Measurements from ENCODE around the gene RPUSD3. TPM values are rescaled to one million over a fixed set of nuclear protein-coding genes. Genes with fewer than 3 reads are reported as not detected.

Gene RPUSD3
- total and polyA plus RNA-seq, 4 donors = 14.4 to 22.7 (median 18.8) TPM

- DNase-seq (ENCODE audit: low spot score) = no peak
- Histone ChIP-seq H3K4me3 (ENCODE audit: low read depth in 1 of 3, low read length in 3 of 3) (no peak overlapping the region), H3K4me1 (ENCODE audit: control insufficient read depth in 4 of 4, insufficient read depth in 4 of 4, low read length in 3 of 4) (no peaks in the 10 kb centered on the region), H3K9ac (ENCODE audit: low read depth in 1 of 2, low read length in 2 of 2) (no peak overlapping the region), H3K27me3 (ENCODE audit: control insufficient read depth in 4 of 4, insufficient read depth in 4 of 4, low read length in 3 of 4) (no peaks in the 10 kb centered on the region), H3K9me3 (ENCODE audit: control insufficient read depth in 4 of 4, low read length in 3 of 4) (no peaks in the 10 kb centered on the region), H3K27ac (ENCODE audit: low read depth in 1 of 2, low read length in 2 of 2) (no peak overlapping the region), H3K36me3 (ENCODE audit: control insufficient read depth in 4 of 4, insufficient read depth in 3 of 4, low read depth in 1 of 4, low read length in 3 of 4) (no peaks in the 10 kb centered on the region)
- no peak for TF ChIP-seq MAX (IDR thresholded peaks at IDR 0.05)
- 87% methylated on average over 11 of the region's 11 CpGs for WGBS
Observed at GRCh38 chr3:9884555-9885165, 40.9 kb upstream of the RPUSD3 start.

- 90% methylated on average over 7 of the region's 7 CpGs for WGBS
Observed at GRCh38 chr3:9883706-9884554, 40.1 kb upstream of the RPUSD3 start.

More at GRCh38 chr3:9883706-9884554, 40.1 kb upstream of the RPUSD3 start:
- no peaks in the 10 kb centered on the region for H3K9me3 ChIP-seq (ENCODE audit: control insufficient read depth in 4 of 4, low read length in 3 of 4)
- no peak overlapping the region for H3K4me3 ChIP-seq (ENCODE audit: low read depth in 1 of 3, low read length in 3 of 3)
- DNase-seq (ENCODE audit: low spot score) = no peak
- no peaks in the 10 kb centered on the region for H3K36me3 ChIP-seq (ENCODE audit: control insufficient read depth in 4 of 4, insufficient read depth in 3 of 4, low read depth in 1 of 4, low read length in 3 of 4)
- TF ChIP-seq NR2F2 (IDR thresholded peaks at IDR 0.05) (no peak), ZBTB33 (IDR thresholded peaks at IDR 0.05) (no peak), RAD21 (IDR thresholded peaks at IDR 0.05) (no peak), MAX (IDR thresholded peaks at IDR 0.05) (no peak), FOXA2 (IDR thresholded peaks at IDR 0.05) (no peak), CTCF (IDR thresholded peaks at IDR 0.05; ENCODE audit: low read depth, low read length, missing input control) (no peak), TAF1 (conservative IDR thresholded peaks at IDR 0.05) (no peak), HNF4G (IDR thresholded peaks at IDR 0.05) (no peak), GABPA (IDR thresholded peaks at IDR 0.05 in 1 of 2, conservative IDR thresholded peaks at IDR 0.05 in 1 of 2) (no peak), RXRA (IDR thresholded peaks at IDR 0.05) (no peak), ATF3 (IDR thresholded peaks at IDR 0.05) (no peak), REST (IDR thresholded peaks at IDR 0.05) (no peak), HNF4A (conservative IDR thresholded peaks at IDR 0.05) (no peak), SP1 (IDR thresholded peaks at IDR 0.05) (no peak), JUND (IDR thresholded peaks at IDR 0.05) (no peak), EGR1 (IDR thresholded peaks at IDR 0.05; ENCODE audit: low read depth in 2 of 2) (no peak), YY1 (IDR thresholded peaks at IDR 0.05) (no peak), FOXA1 (IDR thresholded peaks at IDR 0.05) (no peak)
- no peaks in the 10 kb centered on the region for H3K27me3 ChIP-seq (ENCODE audit: control insufficient read depth in 4 of 4, insufficient read depth in 4 of 4, low read length in 3 of 4)
- H3K9ac ChIP-seq (ENCODE audit: low read depth in 1 of 2, low read length in 2 of 2) = no peak overlapping the region
- peaks cover 0 to under 1% (median 0%) of the 10 kb centered on the region in 4 donors for H3K4me1 ChIP-seq (ENCODE audit: control insufficient read depth in 4 of 4, insufficient read depth in 4 of 4, low read length in 3 of 4)
- H3K27ac ChIP-seq (ENCODE audit: low read depth in 1 of 2, low read length in 2 of 2) = no peak overlapping the region
